Erythroblast (primary cell): ENCODE measurements around the gene USP9Y.

ENCODE experiments used
- GATA1 ChIP-seq: IDR thresholded peaks from 2 replicates; pipeline ENCODE4 v1.6.1; 2011; ENCODE audit warnings: low read depth, mild to moderate bottlenecking, control low read depth, low read length, moderate library complexity
- POLR2A ChIP-seq: IDR thresholded peaks from 2 replicates; pipeline ENCODE4 v1.6.1; 2011; ENCODE audit warnings: mild to moderate bottlenecking, low read length

DNA sequence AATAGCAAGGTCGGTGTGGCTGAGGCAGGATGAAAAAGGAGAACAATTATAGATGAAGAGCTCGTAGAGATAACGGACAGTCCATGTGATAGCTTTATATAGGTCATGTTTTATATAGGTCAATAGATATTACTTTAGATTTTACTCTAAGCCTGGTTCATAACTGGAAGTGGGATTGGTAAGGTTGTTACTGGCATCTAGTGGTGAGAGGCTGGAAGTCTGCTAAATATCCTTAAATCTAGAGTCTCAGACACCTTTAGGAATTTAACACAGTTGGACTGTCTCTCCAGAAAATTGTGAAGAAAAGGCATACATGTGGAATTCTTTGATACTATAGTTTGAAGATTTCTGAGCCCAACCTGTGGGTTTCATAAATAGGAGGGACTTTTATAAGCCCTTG, 108.0 kb downstream of the USP9Y start:
- TF ChIP-seq POLR2A (no peak), GATA1 (no peak)
